Lower lobe of right lung (tissue), 2 donors: ENCODE results near the gene SUCLA2. TPM values are rescaled to one million over a fixed set of nuclear protein-coding genes. Genes with fewer than 3 reads are reported as not detected.

ENCODE experiments used
- ATAC-seq, 2 donors: fragments of 200-7000 bp; cut with Tn5 transposase; one replicate each; pipeline ENCODE4 v1.9.1; 2020 to 2022; ENCODE audit warnings: mild to moderate bottlenecking in 2 of 2, moderate library complexity in 2 of 2
- DNase-seq: peaks from one replicate; pipeline ENCODE4 v3.0.0-alpha.2; 2020
- H3K27ac ChIP-seq: fragments of 200-600 bp; one replicate; pipeline ENCODE4 v1.8.0; 2022
- H3K27me3 ChIP-seq: fragments of 200-600 bp; one replicate; pipeline ENCODE4 v1.8.0; 2022; ENCODE audit warnings: low read depth
- H3K36me3 ChIP-seq: fragments of 200-600 bp; one replicate; pipeline ENCODE4 v1.8.0; 2022; ENCODE audit warnings: mild to moderate bottlenecking
- H3K4me1 ChIP-seq: fragments of 200-600 bp; one replicate; pipeline ENCODE4 v1.8.0; 2022
- H3K4me3 ChIP-seq: fragments of 200-600 bp; one replicate; pipeline ENCODE4 v1.8.0; 2022; ENCODE audit warnings: mild to moderate bottlenecking
- H3K9me3 ChIP-seq: fragments of 200-600 bp; one replicate; pipeline ENCODE4 v1.8.0; 2022
- intact Hi-C: fragments of 100-400 bp; cut with DNase I; formaldehyde crosslinking; loops from one replicate; pipeline ENCODE4 v1.11.0; 2022
- total RNA-seq: library from RNA; stranded (reverse); fragmentation: NEBNext Ultra II Directional; extraction: Animal tissue kit (Norgen Biotek cat#: 25700); gene quantifications from one replicate; pipeline ENCODE4 v1.2.1, GENCODE V29; 2021
- TF ChIP-seq, protein P1 (sequence below): fragments of 200-600 bp; IDR thresholded peaks from one replicate; pipeline ENCODE4 v1.8.0; 2022; ENCODE audit warnings: antibody characterized with exemption, mild to moderate bottlenecking
- donor health status: DM: no; HTN: yes; CAD: no; lungs with severe emphysema.

The SUCLA2 gene
- total RNA-seq, 1 donor from 2014 or later, result 36.7 TPM

- DNase-seq (no peak), ATAC-seq (no peak)
- H3K4me1 ChIP-seq, result no peaks in the 10 kb centered on the region
- no peaks in the 10 kb centered on the region for H3K36me3 ChIP-seq
- H3K4me3 ChIP-seq, result no peak overlapping the region
- H3K27ac ChIP-seq, result no peak overlapping the region
- H3K9me3 ChIP-seq, result no peaks in the 10 kb centered on the region
- intact Hi-C loops, result no loop called here
- H3K27me3 ChIP-seq, result no peaks in the 10 kb centered on the region
- TF ChIP-seq, protein P1, sequence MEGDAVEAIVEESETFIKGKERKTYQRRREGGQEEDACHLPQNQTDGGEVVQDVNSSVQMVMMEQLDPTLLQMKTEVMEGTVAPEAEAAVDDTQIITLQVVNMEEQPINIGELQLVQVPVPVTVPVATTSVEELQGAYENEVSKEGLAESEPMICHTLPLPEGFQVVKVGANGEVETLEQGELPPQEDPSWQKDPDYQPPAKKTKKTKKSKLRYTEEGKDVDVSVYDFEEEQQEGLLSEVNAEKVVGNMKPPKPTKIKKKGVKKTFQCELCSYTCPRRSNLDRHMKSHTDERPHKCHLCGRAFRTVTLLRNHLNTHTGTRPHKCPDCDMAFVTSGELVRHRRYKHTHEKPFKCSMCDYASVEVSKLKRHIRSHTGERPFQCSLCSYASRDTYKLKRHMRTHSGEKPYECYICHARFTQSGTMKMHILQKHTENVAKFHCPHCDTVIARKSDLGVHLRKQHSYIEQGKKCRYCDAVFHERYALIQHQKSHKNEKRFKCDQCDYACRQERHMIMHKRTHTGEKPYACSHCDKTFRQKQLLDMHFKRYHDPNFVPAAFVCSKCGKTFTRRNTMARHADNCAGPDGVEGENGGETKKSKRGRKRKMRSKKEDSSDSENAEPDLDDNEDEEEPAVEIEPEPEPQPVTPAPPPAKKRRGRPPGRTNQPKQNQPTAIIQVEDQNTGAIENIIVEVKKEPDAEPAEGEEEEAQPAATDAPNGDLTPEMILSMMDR, result no peak
These were observed 99.6 kb downstream of the SUCLA2 start for GRCh38 chr13:47901441-47901840.

- no peak for ATAC-seq
- Histone ChIP-seq H3K4me1 (no peaks in the 10 kb centered on the region), H3K27ac (no peak overlapping the region), H3K4me3 (no peak overlapping the region), H3K36me3 (no peaks in the 10 kb centered on the region), H3K9me3 (no peaks in the 10 kb centered on the region), H3K27me3 (no peaks in the 10 kb centered on the region)
- TF ChIP-seq, protein P1, result no peak
- no peak for DNase-seq
- intact Hi-C loops, result no loop called here
These were observed 103.0 kb downstream of the SUCLA2 start for GRCh38 chr13:47898080-47898479.

GRCh38 chr13:47897411-47898050 lies 103.5 kb downstream of the SUCLA2 start:
- Histone ChIP-seq H3K4me1 (no peaks in the 10 kb centered on the region), H3K27ac (no peak overlapping the region), H3K9me3 (no peaks in the 10 kb centered on the region), H3K36me3 (no peaks in the 10 kb centered on the region), H3K4me3 (no peak overlapping the region), H3K27me3 (no peaks in the 10 kb centered on the region)
- intact Hi-C loops, result no loop called here
- DNase-seq (no peak), ATAC-seq (no peak)
- TF ChIP-seq, protein P1, result no peak

- no peak overlapping the region for H3K27ac ChIP-seq
- TF ChIP-seq, protein P1, result no peak
- H3K9me3 ChIP-seq, result no peaks in the 10 kb centered on the region
- intact Hi-C loops, result no loop called here
- ATAC-seq, result no peak
- no peaks in the 10 kb centered on the region for H3K4me1 ChIP-seq
- no peaks in the 10 kb centered on the region for H3K27me3 ChIP-seq
- H3K36me3 ChIP-seq, result no peaks in the 10 kb centered on the region
- H3K4me3 ChIP-seq, result no peak overlapping the region
- no peak for DNase-seq
These were observed 104.5 kb downstream of the SUCLA2 start for GRCh38 chr13:47896546-47896945.

- H3K9me3 ChIP-seq, result no peaks in the 10 kb centered on the region
- DNase-seq, result no peak
- intact Hi-C loops, result no loop called here
These were observed 105.0 kb downstream of the SUCLA2 start for GRCh38 chr13:47896111-47896510.

More at GRCh38 chr13:47896111-47896510, 105.0 kb downstream of the SUCLA2 start:
- H3K4me3 ChIP-seq, result no peak overlapping the region
- no peaks in the 10 kb centered on the region for H3K36me3 ChIP-seq
- ATAC-seq, result no peak
- H3K27ac ChIP-seq, result no peak overlapping the region
- H3K4me1 ChIP-seq, result no peaks in the 10 kb centered on the region
- TF ChIP-seq, protein P1, result no peak
- no peaks in the 10 kb centered on the region for H3K27me3 ChIP-seq
